Heart left ventricle (tissue), 13 donors: ENCODE results near the gene GRIP1.

Source experiments
- CTCF ChIP-seq, 12 donors: fragments of 200-600 bp; sonication (generic) in 4 of 12; IDR thresholded peaks; one replicate each; pipeline versions ENCODE4 v1.5.0 to v1.8.0; 2018 to 2022; ENCODE audit warnings: antibody characterized with exemption in 12 of 12, mild to moderate bottlenecking in 5 of 12
- POLR2A ChIP-seq, 2 donors: fragments of 450-650 bp; IDR thresholded peaks; one replicate each; pipeline ENCODE4 v1.6.1; 2017; ENCODE audit warnings: antibody characterized with exemption in 2 of 2, mild to moderate bottlenecking in 2 of 2, moderate library complexity in 2 of 2
- donor health status: ischemic (EF 13 %, LVEDD 7.1; RV severe dilation, severe dysfunction).
- donor health status: DM: no; HTN: yes; CAD: no.
- donor health status: DM: no; HTN: no; CAD: no.
- donor health status: ischemic (EF 25% LVEDD 6.9; RV normal size, moderate dysfunction).
- donor health status: ischemic (EF 25% LVEDD 5.7; RV mildly dilated, moderate dysfunction).
- donor health status: ischemic (EF 35%, LVEDD 5.7; RV mildly dilated, moderate dysfunction).
- donor health status: nonischemic (EF 11% LVEDD 7.7; RV severe dilation, severe dysfunction).
- donor health status: DM: yes; HTN: yes; CAD: no.
- donor health status: PGD.
- donor health status: ischemic (EF 29% LVEDD 5.4; RV normal size, mild dysfunction).
- donor health status: nonischemic (EF 23%, LVEDD 6.1; RV moderate dilation, normal function).

- TF ChIP-seq CTCF (IDR thresholded peaks at IDR 0.05) (no peak), POLR2A (IDR thresholded peaks at IDR 0.05) (no peak)
These were observed 175.1 kb downstream of the GRIP1 start for GRCh38 chr12:66503746-66504145.
